ENCODE data around the gene ST6GALNAC5.

DNA sequence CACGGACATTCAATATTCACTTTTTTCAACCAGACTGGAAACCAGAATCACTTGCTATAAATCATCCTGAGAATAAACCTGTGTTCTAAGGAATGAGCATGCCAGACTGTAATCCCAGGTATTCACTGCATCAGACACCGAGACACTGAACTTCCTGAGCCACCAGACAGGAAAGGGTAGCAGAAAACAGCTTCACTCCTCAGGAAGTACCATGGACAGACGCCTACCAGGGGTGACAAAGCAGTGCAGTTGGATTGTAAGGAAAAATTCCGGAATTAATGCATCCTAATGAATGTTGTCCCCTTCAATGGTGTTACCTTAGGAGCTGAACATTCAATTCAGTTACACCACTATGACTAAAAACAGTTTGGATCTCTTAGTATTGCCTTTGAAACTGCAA lies 195.8 kb downstream of the ST6GALNAC5 start:
- TF ChIP-seq, protein P1, sequence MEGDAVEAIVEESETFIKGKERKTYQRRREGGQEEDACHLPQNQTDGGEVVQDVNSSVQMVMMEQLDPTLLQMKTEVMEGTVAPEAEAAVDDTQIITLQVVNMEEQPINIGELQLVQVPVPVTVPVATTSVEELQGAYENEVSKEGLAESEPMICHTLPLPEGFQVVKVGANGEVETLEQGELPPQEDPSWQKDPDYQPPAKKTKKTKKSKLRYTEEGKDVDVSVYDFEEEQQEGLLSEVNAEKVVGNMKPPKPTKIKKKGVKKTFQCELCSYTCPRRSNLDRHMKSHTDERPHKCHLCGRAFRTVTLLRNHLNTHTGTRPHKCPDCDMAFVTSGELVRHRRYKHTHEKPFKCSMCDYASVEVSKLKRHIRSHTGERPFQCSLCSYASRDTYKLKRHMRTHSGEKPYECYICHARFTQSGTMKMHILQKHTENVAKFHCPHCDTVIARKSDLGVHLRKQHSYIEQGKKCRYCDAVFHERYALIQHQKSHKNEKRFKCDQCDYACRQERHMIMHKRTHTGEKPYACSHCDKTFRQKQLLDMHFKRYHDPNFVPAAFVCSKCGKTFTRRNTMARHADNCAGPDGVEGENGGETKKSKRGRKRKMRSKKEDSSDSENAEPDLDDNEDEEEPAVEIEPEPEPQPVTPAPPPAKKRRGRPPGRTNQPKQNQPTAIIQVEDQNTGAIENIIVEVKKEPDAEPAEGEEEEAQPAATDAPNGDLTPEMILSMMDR (IDR thresholded peaks at IDR 0.05): no peak
- TF ChIP-seq POLR2A (IDR thresholded peaks at IDR 0.05): no peak
- no peak for TF ChIP-seq EP300 (IDR thresholded peaks at IDR 0.05)

All from ovary (tissue), 3 donors.